H9 (cell line): ENCODE results near the gene RPL29. TPM values are rescaled to one million over a fixed set of nuclear protein-coding genes. Genes with fewer than 3 reads are reported as not detected.

Experiments
- DNase-seq: peaks from one replicate; pipeline ENCODE4 v3.0.0-alpha.2; 2017
- H2AFZ ChIP-seq: one replicate; pipeline ENCODE4 v1.6.1; 2013; ENCODE audit warnings: mild to moderate bottlenecking, low read length, control low read depth, moderate library complexity
- H2AK5ac ChIP-seq: 2 replicates; pipeline ENCODE4 v1.6.1; 2013; ENCODE audit warnings: low read length, control low read depth, mixed read lengths; ENCODE audit not compliant: insufficient read length
- H2BK120ac ChIP-seq: one replicate; pipeline ENCODE4 v1.6.1; 2013; ENCODE audit warnings: low read depth, mild to moderate bottlenecking, low read length, control low read depth, inconsistent platforms; ENCODE audit not compliant: poor library complexity, severe bottlenecking
- H2BK12ac ChIP-seq: 2 replicates; pipeline ENCODE4 v1.6.1; 2013; ENCODE audit warnings: low read length, control low read depth, mixed read lengths, low read depth; ENCODE audit not compliant: insufficient read length
- H2BK15ac ChIP-seq: 2 replicates; pipeline ENCODE4 v1.6.1; 2013; ENCODE audit warnings: low read depth, low read length, control low read depth
- H2BK20ac ChIP-seq: one replicate; pipeline ENCODE4 v1.6.1; 2013; ENCODE audit warnings: low read depth, mild to moderate bottlenecking, low read length, control low read depth, inconsistent platforms; ENCODE audit not compliant: poor library complexity, severe bottlenecking
- H2BK5ac ChIP-seq: 2 replicates; pipeline ENCODE4 v1.6.1; 2013; ENCODE audit warnings: low read length, control low read depth, mixed read lengths; ENCODE audit not compliant: insufficient read length
- H3K14ac ChIP-seq: 2 replicates; pipeline ENCODE4 v1.6.1; 2013; ENCODE audit warnings: low read length, control low read depth; ENCODE audit not compliant: insufficient read depth
- H3K18ac ChIP-seq: 2 replicates; pipeline ENCODE4 v1.6.1; 2013; ENCODE audit warnings: low read depth, mild to moderate bottlenecking, mixed read lengths, low read length, control low read depth; ENCODE audit not compliant: insufficient read length
- H3K23ac ChIP-seq: 2 replicates; pipeline ENCODE4 v1.6.1; 2013; ENCODE audit warnings: low read length, control low read depth, mixed read lengths, low read depth; ENCODE audit not compliant: insufficient read length
- H3K23me2 ChIP-seq: 2 replicates; pipeline ENCODE4 v1.6.1; 2013; ENCODE audit warnings: low read depth, mild to moderate bottlenecking, mixed read lengths, low read length, control low read depth; ENCODE audit not compliant: insufficient read length, poor library complexity, severe bottlenecking
- H3K27ac ChIP-seq: 2 replicates; pipeline ENCODE4 v1.5.1; 2013; ENCODE audit warnings: low read length, control low read depth, mixed read lengths, low read depth; ENCODE audit not compliant: insufficient read length
- H3K27me3 ChIP-seq: 2 replicates; pipeline ENCODE4 v1.6.1; 2013; ENCODE audit warnings: low read length, control low read depth, inconsistent platforms; ENCODE audit not compliant: insufficient read depth
- H3K4ac ChIP-seq: 2 replicates; pipeline ENCODE4 v1.6.1; 2013; ENCODE audit warnings: low read depth, mild to moderate bottlenecking, control low read depth, inconsistent platforms, low read length, moderate library complexity
- H3K4me1 ChIP-seq: 2 replicates; pipeline ENCODE4 v1.6.1; 2013; ENCODE audit warnings: low read length, control low read depth, inconsistent platforms; ENCODE audit not compliant: insufficient read depth
- H3K4me2 ChIP-seq: 2 replicates; pipeline ENCODE4 v1.6.1; 2013; ENCODE audit warnings: low read length, control low read depth, mixed read lengths; ENCODE audit not compliant: insufficient read length, insufficient read depth
- H3K56ac ChIP-seq: 2 replicates; pipeline ENCODE4 v1.6.1; 2013; ENCODE audit warnings: low read depth, mild to moderate bottlenecking, mixed read lengths, low read length, control low read depth; ENCODE audit not compliant: insufficient read length
- H3K79me1 ChIP-seq: 2 replicates; pipeline ENCODE4 v1.6.1; 2013; ENCODE audit warnings: low read depth, mild to moderate bottlenecking, moderate library complexity, low read length, control low read depth, inconsistent platforms; ENCODE audit not compliant: insufficient read depth, poor library complexity, severe bottlenecking
- H3K79me2 ChIP-seq: 2 replicates; pipeline ENCODE4 v1.6.1; 2013; ENCODE audit warnings: low read length, control low read depth, inconsistent platforms; ENCODE audit not compliant: insufficient read depth
- H3K9ac ChIP-seq: 2 replicates; pipeline ENCODE4 v1.6.1; 2013; ENCODE audit warnings: low read length, control low read depth, mixed read lengths; ENCODE audit not compliant: insufficient read length; ENCODE audit errors: extremely low read depth
- H3K9me3 ChIP-seq: one replicate; pipeline ENCODE4 v1.6.1; 2013; ENCODE audit warnings: low read depth, low read length, inconsistent platforms; ENCODE audit not compliant: control insufficient read depth
- H3T11ph ChIP-seq: one replicate; pipeline ENCODE4 v1.6.1; 2013; ENCODE audit warnings: mild to moderate bottlenecking, low read length, control low read depth, inconsistent platforms
- H4K20me1 ChIP-seq: one replicate; pipeline ENCODE4 v1.6.1; 2013; ENCODE audit not compliant: control insufficient read depth, insufficient read length, insufficient read depth
- H4K5ac ChIP-seq: 2 replicates; pipeline ENCODE4 v1.6.1; 2013; ENCODE audit warnings: low read depth, mild to moderate bottlenecking, mixed read lengths, low read length, control low read depth; ENCODE audit not compliant: insufficient read length
- H4K8ac ChIP-seq: replicated peaks from 2 replicates; pipeline ENCODE4 v1.6.1; 2013; ENCODE audit warnings: low read length, control low read depth, mixed read lengths, low read depth; ENCODE audit not compliant: insufficient read length
- H4K91ac ChIP-seq: 2 replicates; pipeline ENCODE4 v1.6.1; 2013; ENCODE audit warnings: low read depth, mild to moderate bottlenecking, moderate library complexity, mixed read lengths, low read length, control low read depth; ENCODE audit not compliant: insufficient read length
- H3K27ac Mint-ChIP-seq, 3 experiments: 2 replicates in 2 of 3; 3 replicates in 1 of 3; pipeline ENCODE4 v1.8.0; 2020 to 2021; ENCODE audit warnings: mixed read lengths in 3 of 3, mild to moderate bottlenecking in 1 of 3, moderate library complexity in 1 of 3
- H3K27me3 Mint-ChIP-seq: 2 replicates; pipeline ENCODE4 v1.8.0; 2021; ENCODE audit warnings: low read depth, mild to moderate bottlenecking, moderate library complexity, mixed read lengths
- H3K36me3 Mint-ChIP-seq, 3 experiments: 2 replicates in 2 of 3; 3 replicates in 1 of 3; pipeline ENCODE4 v1.8.0; 2020 to 2021; ENCODE audit warnings: low read depth in 3 of 3, mixed read lengths in 3 of 3; ENCODE audit not compliant: insufficient read depth in 1 of 3
- H3K4me1 Mint-ChIP-seq, 2 experiments: 2 replicates each; pipeline ENCODE4 v1.8.0; 2020; ENCODE audit warnings: mixed read lengths in 2 of 2
- H3K4me3 Mint-ChIP-seq, 2 experiments: 2 replicates in 1 of 2; 3 replicates in 1 of 2; pipeline ENCODE4 v1.8.0; 2020 to 2021; ENCODE audit warnings: mild to moderate bottlenecking in 2 of 2, mixed read lengths in 2 of 2, moderate library complexity in 1 of 2
- H3K9me3 Mint-ChIP-seq, 2 experiments: 2 replicates in 1 of 2; 3 replicates in 1 of 2; pipeline ENCODE4 v1.8.0; 2020; ENCODE audit warnings: mild to moderate bottlenecking in 2 of 2, mixed read lengths in 2 of 2, moderate library complexity in 1 of 2
- CTCF ChIP-seq: fragments of 200-600 bp; sonication (generic); conservative IDR thresholded peaks from 3 replicates; pipeline ENCODE4 v1.8.0; 2021; ENCODE audit warnings: antibody characterized with exemption, mild to moderate bottlenecking
- WGBS: extraction: QIAGEN DNeasy Blood & Tissue Kit; methylation state at CpG from one replicate; pipeline ENCODE4 v1.1.7; 2013; ENCODE audit warnings: missing lambda C conversion rate, low lambda C conversion rate, mixed read lengths; ENCODE audit not compliant: insufficient read length; ENCODE audit errors: extremely low coverage; 5-methylcytosine and 5-hydroxymethylcytosine counted together
- total RNA-seq: library from RNA; stranded (reverse); gene quantifications from 2 replicates; pipeline ENCODE4 v1.2.1, GENCODE V29; 2021

Gene RPL29
- total RNA-seq, 1 experiment from 2014 or later: 1,592 TPM

- Histone ChIP-seq H2BK20ac (no peak overlapping the region), H3K9me3 (no peaks in the 10 kb centered on the region), H4K8ac (no peak overlapping the region), H3K9ac (no peak overlapping the region), H3K4me2 (no peak overlapping the region), H3K23me2 (no peaks in the 10 kb centered on the region), H2BK12ac (no peak overlapping the region), H3K79me1 (no peaks in the 10 kb centered on the region), H2BK5ac (no peak overlapping the region), H3K27ac (no peak overlapping the region), H4K20me1 (no peaks in the 10 kb centered on the region), H3K4ac (no peak overlapping the region), H3K23ac (no peak overlapping the region), H3K79me2 (no peaks in the 10 kb centered on the region), H3K18ac (no peak overlapping the region), H2BK15ac (no peak overlapping the region), H2BK120ac (no peak overlapping the region), H4K91ac (no peak overlapping the region), H2AFZ (no peak overlapping the region), H2AK5ac (no peak overlapping the region), H3K27me3 (no peaks in the 10 kb centered on the region), H3K56ac (no peak overlapping the region), H3K14ac (0 out of 2 replicates have a peak overlapping the region, but pooled peaks have one; percentile 31), H4K5ac (no peak overlapping the region), H3K4me1 (peaks cover 15% of the 10 kb centered on the region; the same call in 1 of the 2 replicates), H3T11ph (no peak overlapping the region)
- Mint-ChIP-seq H3K36me3 (no peaks in the 10 kb centered on the region; a peak in 1 of 7 replicates), H3K4me3 (no peak overlapping the region), H3K27ac (no peak overlapping the region; a peak in 1 of 7 replicates), H3K27me3 (peaks cover 4% of the 10 kb centered on the region), H3K9me3 (no peaks in the 10 kb centered on the region), H3K4me1 (peaks cover 46 to 60% of the 10 kb centered on the region in 2 experiments)
- DNase-seq: no peak
- WGBS: no CpG with 5 or more reads among the region's 6 CpGs
- no peak for TF ChIP-seq CTCF
Observed at GRCh38 chr3:52006820-52007133, 11.1 kb upstream of the RPL29 start.
